A549 (cell line): ENCODE data around the gene ZNF85. TPM values are rescaled to one million over a fixed set of nuclear protein-coding genes. Genes with fewer than 3 reads are reported as not detected.
"Not testable (repeated sequence)": the region's sequence is repeated elsewhere in the genome, so short reads cannot be mapped to it uniquely, and the experiment has no call there.

Experiments
- ATAC-seq, 2 experiments: fragments of 200-7000 bp in 1 of 2; fragments of >200 bp in 1 of 2; cut with Nextera tagmentation in 1 of 2; cut with Tn5 transposase in 1 of 2; 3 replicates each; pipeline versions ENCODE4 v1.8.0 to v1.9.1; 2018 to 2020; ENCODE audit warnings: mild to moderate bottlenecking in 1 of 2, moderate library complexity in 1 of 2
- CTCF ChIA-PET: fragments of 300-600 bp; sonication (Branson Sonifier 250); formaldehyde crosslinking; extraction: SDS; loops from one replicate; lab custom pipeline; 2021; ENCODE audit warnings: antibody characterized with exemption, inconsistent platforms; lab: Yijun Ruan, JAX
- POLR2A ChIA-PET: fragments of 350-600 bp; formaldehyde crosslinking; extraction: SDS; loops from one replicate; lab custom pipeline; 2021; ENCODE audit warnings: antibody characterized with exemption, inconsistent platforms; lab: Yijun Ruan, JAX
- DNase-seq, 2 experiments: peaks; one replicate each; pipeline versions ENCODE4 v3.0.0 to v3.0.0-alpha.2; 2011 to 2016; ENCODE audit warnings: low read depth in 1 of 2, low spot score in 1 of 2
- FAIRE-seq: peaks from 2 replicates; lab custom pipeline; 2011; peaks lifted over from hg19 to GRCh38; lab: Jason Lieb, UNC
- H3K27ac ChIP-seq, 2 experiments: fragments of >200 bp; sonication (Bioruptor Twin); formaldehyde crosslinking; 3 replicates each; pipeline ENCODE4 v1.5.1; 2016 to 2017
- H3K4me1 ChIP-seq: fragments of >200 bp; sonication (Bioruptor Twin); formaldehyde crosslinking; 3 replicates; pipeline ENCODE4 v1.6.1; 2016
- H3K4me2 ChIP-seq: fragments of >200 bp; sonication (Bioruptor Twin); formaldehyde crosslinking; 3 replicates; pipeline ENCODE4 v1.6.1; 2016
- H3K4me3 ChIP-seq: fragments of >200 bp; sonication (Bioruptor Twin); formaldehyde crosslinking; 3 replicates; pipeline ENCODE4 v1.5.1; 2016
- H3K9me3 ChIP-seq: fragments of >200 bp; sonication (Bioruptor Twin); formaldehyde crosslinking; 3 replicates; pipeline ENCODE4 v1.6.1; 2016
- BHLHE40 ChIP-seq: IDR thresholded peaks from 2 replicates; pipeline ENCODE4 v1.6.1; 2012; ENCODE audit warnings: low read depth, low read length, inconsistent platforms
- CHD4 ChIP-seq: fragments of 200-600 bp; sonication (generic); IDR thresholded peaks from 2 replicates; pipeline ENCODE4 v1.6.1; 2016; ENCODE audit warnings: antibody characterized with exemption, mild to moderate bottlenecking, borderline replicate concordance
- CTCF ChIP-seq: fragments of >200 bp; sonication (Bioruptor Twin); formaldehyde crosslinking; IDR thresholded peaks from 3 replicates; pipeline ENCODE4 v1.5.1; 2016
- EP300 ChIP-seq, 2 experiments: fragments of >200 bp; sonication (Bioruptor Twin); formaldehyde crosslinking; IDR thresholded peaks; 2 replicates in 1 of 2; 3 replicates in 1 of 2; pipeline ENCODE4 v1.6.1; 2016 to 2017
- FOSB ChIP-seq: fragments of 250-450 bp; sonication (Bioruptor Pico); IDR thresholded peaks from 2 replicates; pipeline ENCODE4 v1.5.0; 2020; ENCODE audit warnings: mild to moderate bottlenecking, moderate library complexity
- HDAC2 ChIP-seq: fragments of 200-600 bp; sonication (generic); IDR thresholded peaks from 2 replicates; pipeline ENCODE4 v1.6.1; 2016
- HOXB5 ChIP-seq: fragments of 250-450 bp; sonication (Bioruptor Pico); IDR thresholded peaks from 2 replicates; pipeline ENCODE4 v1.5.0; 2020; ENCODE audit warnings: mild to moderate bottlenecking, moderate library complexity
- JUN ChIP-seq, 2 experiments: fragments of >200 bp; sonication (Bioruptor Twin); formaldehyde crosslinking; IDR thresholded peaks; 2 replicates in 1 of 2; 3 replicates in 1 of 2; pipeline ENCODE4 v1.6.1; 2016 to 2017
- KDM5A ChIP-seq: fragments of 200-600 bp; sonication (generic); IDR thresholded peaks from 2 replicates; pipeline ENCODE4 v1.6.1; 2016; ENCODE audit warnings: antibody characterized with exemption, mild to moderate bottlenecking
- MAFK ChIP-seq: fragments of 450-650 bp; IDR thresholded peaks from 2 replicates; pipeline ENCODE4 v1.6.1; 2014; ENCODE audit not compliant: partially characterized antibody
- NPAS2 ChIP-seq: fragments of 250-450 bp; sonication (Bioruptor Pico); IDR thresholded peaks from 2 replicates; pipeline ENCODE4 v1.8.0; 2022; ENCODE audit warnings: mild to moderate bottlenecking, moderate library complexity, borderline replicate concordance
- POLR2A ChIP-seq: IDR thresholded peaks from 2 replicates; pipeline ENCODE4 v1.6.1; 2012; ENCODE audit warnings: mild to moderate bottlenecking, low read length
- RCOR1 ChIP-seq: fragments of 150-350 bp; IDR thresholded peaks from 2 replicates; pipeline ENCODE4 v1.6.1; 2014; ENCODE audit warnings: antibody characterized with exemption, low read length, low read depth
- REST ChIP-seq: fragments of 200-600 bp; sonication (generic); IDR thresholded peaks from 2 replicates; pipeline ENCODE4 v1.6.1; 2016; ENCODE audit warnings: antibody characterized with exemption, mild to moderate bottlenecking, moderate library complexity
- TP53 ChIP-seq: fragments of 250-450 bp; sonication (Bioruptor Pico); IDR thresholded peaks from 2 replicates; pipeline ENCODE4 v1.5.0; 2021; ENCODE audit warnings: mild to moderate bottlenecking, moderate library complexity
- ZC3H11A ChIP-seq: fragments of 450-650 bp; IDR thresholded peaks from 2 replicates; pipeline ENCODE4 v1.6.1; 2014; ENCODE audit warnings: antibody characterized with exemption, mild to moderate bottlenecking
- WGBS: methylation state at CpG from one replicate; pipeline ENCODE4 v1.1.6; 2017; ENCODE audit errors: missing lambda C conversion rate; 5-methylcytosine and 5-hydroxymethylcytosine counted together
- polyA plus RNA-seq, 4 experiments: library from polyadenylated mRNA; depleted of rRNA in 3 of 4; stranded (reverse); fragments of >200 nt; fragmentation: RNase III in 1 of 4; extraction: RNeasy Plus Mini Kit Qiagen cat#74134 plus additional on column Dnase treatment in 1 of 4; gene quantifications; 2 replicates in 3 of 4; 3 replicates in 1 of 4; pipeline ENCODE4 v1.2.3, GENCODE V29; 2011 to 2017

The ZNF85 gene
- polyA plus RNA-seq, 2 of the 4 experiments (the other 2 are of a cell fraction), result 0.16 to 0.27 TPM

GRCh38 chr19:20969898-20970297, 46.8 kb downstream of the ZNF85 start:
- CTCF ChIA-PET, result no interaction called here
- ATAC-seq (no peak), FAIRE-seq (no peak), DNase-seq (no peak)
- WGBS, result 0% methylated on average over 3 of the region's 3 CpGs
- H3K4me3 ChIP-seq, result no peak overlapping the region
- H3K4me2 ChIP-seq, result no peak overlapping the region
- no peaks in the 10 kb centered on the region for H3K4me1 ChIP-seq
- TF ChIP-seq ZC3H11A (no peak), HDAC2 (no peak), TP53 (CRISPR knock-in tag) (no peak), RCOR1 (no peak), REST (no peak), FOSB (CRISPR knock-in tag) (no peak), KDM5A (no peak), CTCF (no peak), HOXB5 (no peak), CHD4 (no peak), JUN (IDR thresholded peaks at IDR 0.05) (no peak)
- POLR2A ChIA-PET, result no interaction called here
- H3K9me3 ChIP-seq, result no peaks in the 10 kb centered on the region
- H3K27ac ChIP-seq, result no peak overlapping the region

- POLR2A ChIA-PET, result not testable (repeated sequence)
Observed at GRCh38 chr19:20992788-20993187, 69.7 kb downstream of the ZNF85 start.

DNA sequence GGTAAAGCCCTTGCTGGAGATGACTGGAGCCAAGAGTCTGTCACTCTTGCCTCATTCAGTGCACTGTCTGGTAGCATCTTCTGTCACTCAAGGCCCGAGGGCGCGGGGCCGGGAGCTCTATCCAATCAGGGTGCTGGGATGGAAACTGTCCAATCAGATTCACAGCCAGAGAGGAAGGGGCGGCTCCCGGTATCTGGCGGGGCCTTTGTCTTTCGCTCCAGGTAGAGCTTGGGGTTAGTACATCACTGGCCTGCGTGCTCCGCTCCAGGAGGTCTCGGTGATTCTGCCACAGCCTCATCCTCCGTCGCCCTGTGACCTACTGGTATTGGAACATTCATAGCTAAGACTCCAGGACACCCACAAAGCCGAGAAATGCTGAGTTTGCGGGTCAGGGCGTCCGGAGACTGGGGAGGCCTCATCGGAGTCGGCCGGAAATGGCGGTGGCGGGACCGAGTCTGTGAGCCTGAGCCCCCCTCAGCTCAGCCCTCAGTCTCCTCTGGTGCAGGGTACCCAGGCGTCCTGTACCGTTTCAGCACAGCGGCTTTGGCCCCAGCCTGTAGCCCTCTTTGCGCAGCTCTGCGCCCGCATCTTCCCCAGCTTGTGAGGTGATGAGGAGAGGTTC, 76.8 kb downstream of the ZNF85 start:
- ATAC-seq, result no peak; a peak in 1 of 6 replicates
- ChIA-PET POLR2A (no interaction called here), CTCF (no interaction called here)
- Histone ChIP-seq H3K9me3 (no peaks in the 10 kb centered on the region; the same call in 2 of the 3 replicates), H3K4me2 (no peak overlapping the region), H3K4me1 (no peaks in the 10 kb centered on the region), H3K27ac (no peak overlapping the region), H3K4me3 (no peak overlapping the region)
- FAIRE-seq, result no peak
- DNase-seq, result peak in 1 of 2 experiments; percentile 12
- WGBS, result 31% methylated on average over 26 of the region's 29 CpGs
- TF ChIP-seq NPAS2 (CRISPR knock-in tag) (no peak), MAFK (no peak), HDAC2 (no peak), EP300 (IDR thresholded peaks at IDR 0.05) (no peak), BHLHE40 (no peak), POLR2A (no peak)
- TF ChIP-seq, all 56 proteins: peak for 0

More at GRCh38 chr19:20992788-20993187, 69.7 kb downstream of the ZNF85 start:
- H3K4me3 ChIP-seq, ATAC-seq, DNase-seq, H3K4me1 ChIP-seq, H3K4me2 ChIP-seq, H3K9me3 ChIP-seq, CTCF ChIA-PET, H3K27ac ChIP-seq, FAIRE-seq: not testable (repeated sequence)
- WGBS, result 58% methylated on average over 2 of the region's 2 CpGs

Other genes with a start within 250 kb of the ZNF85 start
- 0.05 TPM in 1 of 2 replicates, not detected in the other for gene ZNF66, start 146.9 kb upstream of the ZNF85 start, polyA plus RNA-seq (2011; rRNA removed)
- gene ZNF66, start 146.9 kb upstream of the ZNF85 start, polyA plus RNA-seq (2017; fragmentation: RNase III; extraction: RNeasy Plus Mini Kit Qiagen cat#74134 plus additional on column Dnase treatment), result not detected in 3 replicates
- gene ZNF430, start 97.4 kb downstream of the ZNF85 start, polyA plus RNA-seq (2011; rRNA removed), result 3.6 and 4.8 TPM in 2 replicates
- 2.0 to 3.2 TPM (median 2.9 TPM) in 3 replicates for gene ZNF430, start 97.4 kb downstream of the ZNF85 start, polyA plus RNA-seq (2017; fragmentation: RNase III; extraction: RNeasy Plus Mini Kit Qiagen cat#74134 plus additional on column Dnase treatment)
- gene ZNF714, start 159.0 kb downstream of the ZNF85 start, polyA plus RNA-seq (2011; rRNA removed), result 5.9 and 8.1 TPM in 2 replicates
- gene ZNF714, start 159.0 kb downstream of the ZNF85 start, polyA plus RNA-seq (2017; fragmentation: RNase III; extraction: RNeasy Plus Mini Kit Qiagen cat#74134 plus additional on column Dnase treatment), result 3.0 to 3.7 TPM (median 3.5 TPM) in 3 replicates
- 4.6 and 6.1 TPM in 2 replicates for gene ZNF431, start 218.8 kb downstream of the ZNF85 start, polyA plus RNA-seq (2011; rRNA removed)
- 3.9 to 6.4 TPM (median 4.0 TPM) in 3 replicates for gene ZNF431, start 218.8 kb downstream of the ZNF85 start, polyA plus RNA-seq (2017; fragmentation: RNase III; extraction: RNeasy Plus Mini Kit Qiagen cat#74134 plus additional on column Dnase treatment)